Measurements from ENCODE around the gene HMGCS1. TPM values are rescaled to one million over a fixed set of nuclear protein-coding genes. Genes with fewer than 3 reads are reported as not detected.

Gene HMGCS1
- total and polyA plus RNA-seq, 9 of the 15 experiments (the other 6 are each of a cell fraction or from before 2014, with no cell fraction given), result 43.7 to 337 (median 111) TPM

DNA sequence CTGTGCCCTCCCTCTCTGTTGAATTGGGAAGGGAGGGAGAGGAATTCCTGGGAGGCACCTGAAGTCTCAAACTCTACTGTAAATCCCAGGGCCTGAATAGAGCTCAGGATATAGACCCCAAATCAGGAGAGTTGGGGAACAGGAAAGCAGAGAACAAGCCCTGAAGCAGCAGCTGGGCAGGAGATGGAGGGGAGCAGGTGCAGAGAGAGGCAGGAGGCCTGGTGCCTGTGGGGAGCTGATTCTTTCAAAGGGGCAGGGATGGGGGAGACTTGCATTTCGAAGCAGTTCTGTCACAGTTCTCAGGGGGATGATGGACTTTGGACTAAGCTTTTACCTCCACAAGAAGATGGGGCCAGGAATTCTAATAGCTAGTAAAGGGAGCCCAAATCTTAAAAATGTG lies 71.0 kb downstream of the HMGCS1 start:
- Histone ChIP-seq H3K4me2 (ENCODE audit: insufficient read depth, low read length) (no peak overlapping the region), H3K9me1 (ENCODE audit: control insufficient read depth, insufficient read depth, low read length) (no peaks in the 10 kb centered on the region), H3K4me3 (no peak overlapping the region), H3K9me3 (replicated peaks; ENCODE audit: control insufficient read depth, insufficient read depth, low read depth, low read length) (no peaks in the 10 kb centered on the region), H3K79me2 (ENCODE audit: control insufficient read depth, insufficient read depth, low read length) (no peaks in the 10 kb centered on the region), H3K9ac (ENCODE audit: insufficient read depth in 1 of 2, low read depth in 2 of 2, low read length in 2 of 2) (no peak overlapping the region), H2AFZ (ENCODE audit: low read depth, low read length) (no peak overlapping the region), H3K27me3 (ENCODE audit: control insufficient read depth in 2 of 2, insufficient read depth in 2 of 2, low read length in 2 of 2) (peaks cover 8 to 26% of the 10 kb centered on the region in 2 experiments; a peak in 4 of 5 replicates), H3K4me1 (replicated peaks in 1 of 2; ENCODE audit: control insufficient read depth in 2 of 2, insufficient read depth in 2 of 2, low read length in 2 of 2) (no peaks in the 10 kb centered on the region; a peak in 2 of 5 replicates), H4K20me1 (replicated peaks; ENCODE audit: control insufficient read depth, insufficient read depth, low read length) (no peaks in the 10 kb centered on the region), H3K27ac (ENCODE audit: extremely low read depth, low read depth, low read length) (no peak overlapping the region), H3K36me3 (ENCODE audit: control insufficient read depth, insufficient read depth, low read length) (no peaks in the 10 kb centered on the region)
- CTCF ChIA-PET (ENCODE audit: low intra/inter-chr PET ratio), result no interaction called here
- WGBS (ENCODE audit: insufficient coverage, low coverage, missing lambda C conversion rate), result 0% methylated on average over 1 of the region's 1 CpG
- POLR2A ChIA-PET, result interaction anchor here (0.6 to 0.9 kb wide), 3 partner anchors 30 to 331 kb away, joined by 3 read pairs; no protein-coding TSS in a partner anchor
- ATAC-seq (no peak), FAIRE-seq (no peak), DNase-seq (ENCODE audit: extremely low read depth in 1 of 4, low spot score in 3 of 4) (no peak)
- in situ Hi-C loops (cut with MboI), result no loop called here
- intact Hi-C loops (cut with micrococcal nuclease), result no loop called here
- BruUV-seq (replicated peaks), result no TSS peak
- TF ChIP-seq, protein P1, sequence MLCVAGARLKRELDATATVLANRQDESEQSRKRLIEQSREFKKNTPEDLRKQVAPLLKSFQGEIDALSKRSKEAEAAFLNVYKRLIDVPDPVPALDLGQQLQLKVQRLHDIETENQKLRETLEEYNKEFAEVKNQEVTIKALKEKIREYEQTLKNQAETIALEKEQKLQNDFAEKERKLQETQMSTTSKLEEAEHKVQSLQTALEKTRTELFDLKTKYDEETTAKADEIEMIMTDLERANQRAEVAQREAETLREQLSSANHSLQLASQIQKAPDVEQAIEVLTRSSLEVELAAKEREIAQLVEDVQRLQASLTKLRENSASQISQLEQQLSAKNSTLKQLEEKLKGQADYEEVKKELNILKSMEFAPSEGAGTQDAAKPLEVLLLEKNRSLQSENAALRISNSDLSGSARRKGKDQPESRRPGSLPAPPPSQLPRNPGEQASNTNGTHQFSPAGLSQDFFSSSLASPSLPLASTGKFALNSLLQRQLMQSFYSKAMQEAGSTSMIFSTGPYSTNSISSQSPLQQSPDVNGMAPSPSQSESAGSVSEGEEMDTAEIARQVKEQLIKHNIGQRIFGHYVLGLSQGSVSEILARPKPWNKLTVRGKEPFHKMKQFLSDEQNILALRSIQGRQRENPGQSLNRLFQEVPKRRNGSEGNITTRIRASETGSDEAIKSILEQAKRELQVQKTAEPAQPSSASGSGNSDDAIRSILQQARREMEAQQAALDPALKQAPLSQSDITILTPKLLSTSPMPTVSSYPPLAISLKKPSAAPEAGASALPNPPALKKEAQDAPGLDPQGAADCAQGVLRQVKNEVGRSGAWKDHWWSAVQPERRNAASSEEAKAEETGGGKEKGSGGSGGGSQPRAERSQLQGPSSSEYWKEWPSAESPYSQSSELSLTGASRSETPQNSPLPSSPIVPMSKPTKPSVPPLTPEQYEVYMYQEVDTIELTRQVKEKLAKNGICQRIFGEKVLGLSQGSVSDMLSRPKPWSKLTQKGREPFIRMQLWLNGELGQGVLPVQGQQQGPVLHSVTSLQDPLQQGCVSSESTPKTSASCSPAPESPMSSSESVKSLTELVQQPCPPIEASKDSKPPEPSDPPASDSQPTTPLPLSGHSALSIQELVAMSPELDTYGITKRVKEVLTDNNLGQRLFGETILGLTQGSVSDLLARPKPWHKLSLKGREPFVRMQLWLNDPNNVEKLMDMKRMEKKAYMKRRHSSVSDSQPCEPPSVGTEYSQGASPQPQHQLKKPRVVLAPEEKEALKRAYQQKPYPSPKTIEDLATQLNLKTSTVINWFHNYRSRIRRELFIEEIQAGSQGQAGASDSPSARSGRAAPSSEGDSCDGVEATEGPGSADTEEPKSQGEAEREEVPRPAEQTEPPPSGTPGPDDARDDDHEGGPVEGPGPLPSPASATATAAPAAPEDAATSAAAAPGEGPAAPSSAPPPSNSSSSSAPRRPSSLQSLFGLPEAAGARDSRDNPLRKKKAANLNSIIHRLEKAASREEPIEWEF (CRISPR knock-in tag; IDR thresholded peaks at IDR 0.05), result no peak
- TF ChIP-seq ESRRB (CRISPR knock-in tag; IDR thresholded peaks at IDR 0.05; ENCODE audit: borderline replicate concordance), result no peak
- no peak for TF ChIP-seq SMAD2 (IDR thresholded peaks at IDR 0.05; ENCODE audit: low read depth, low read length)
- TF ChIP-seq ZNF316 (IDR thresholded peaks at IDR 0.05), result no peak
- TF ChIP-seq SREBF1 (IDR thresholded peaks at IDR 0.05; ENCODE audit: borderline replicate concordance, low read depth, low read length), result no peak
- TF ChIP-seq RFX7 (CRISPR knock-in tag; IDR thresholded peaks at IDR 0.05), result no peak
- TF ChIP-seq, protein P2, sequence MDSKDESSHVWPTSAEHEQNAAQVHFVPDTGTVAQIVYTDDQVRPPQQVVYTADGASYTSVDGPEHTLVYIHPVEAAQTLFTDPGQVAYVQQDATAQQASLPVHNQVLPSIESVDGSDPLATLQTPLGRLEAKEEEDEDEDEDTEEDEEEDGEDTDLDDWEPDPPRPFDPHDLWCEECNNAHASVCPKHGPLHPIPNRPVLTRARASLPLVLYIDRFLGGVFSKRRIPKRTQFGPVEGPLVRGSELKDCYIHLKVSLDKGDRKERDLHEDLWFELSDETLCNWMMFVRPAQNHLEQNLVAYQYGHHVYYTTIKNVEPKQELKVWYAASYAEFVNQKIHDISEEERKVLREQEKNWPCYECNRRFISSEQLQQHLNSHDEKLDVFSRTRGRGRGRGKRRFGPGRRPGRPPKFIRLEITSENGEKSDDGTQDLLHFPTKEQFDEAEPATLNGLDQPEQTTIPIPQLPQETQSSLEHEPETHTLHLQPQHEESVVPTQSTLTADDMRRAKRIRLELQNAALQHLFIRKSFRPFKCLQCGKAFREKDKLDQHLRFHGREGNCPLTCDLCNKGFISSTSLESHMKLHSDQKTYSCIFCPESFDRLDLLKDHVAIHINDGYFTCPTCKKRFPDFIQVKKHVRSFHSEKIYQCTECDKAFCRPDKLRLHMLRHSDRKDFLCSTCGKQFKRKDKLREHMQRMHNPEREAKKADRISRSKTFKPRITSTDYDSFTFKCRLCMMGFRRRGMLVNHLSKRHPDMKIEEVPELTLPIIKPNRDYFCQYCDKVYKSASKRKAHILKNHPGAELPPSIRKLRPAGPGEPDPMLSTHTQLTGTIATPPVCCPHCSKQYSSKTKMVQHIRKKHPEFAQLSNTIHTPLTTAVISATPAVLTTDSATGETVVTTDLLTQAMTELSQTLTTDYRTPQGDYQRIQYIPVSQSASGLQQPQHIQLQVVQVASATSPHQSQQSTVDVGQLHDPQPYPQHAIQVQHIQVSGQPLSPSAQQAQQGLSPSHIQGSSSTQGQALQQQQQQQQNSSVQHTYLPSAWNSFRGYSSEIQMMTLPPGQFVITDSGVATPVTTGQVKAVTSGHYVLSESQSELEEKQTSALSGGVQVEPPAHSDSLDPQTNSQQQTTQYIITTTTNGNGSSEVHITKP (IDR thresholded peaks at IDR 0.05; ENCODE audit: partially characterized antibody), result no peak
- no peak for TF ChIP-seq ATF7 (IDR thresholded peaks at IDR 0.05)
- no peak for TF ChIP-seq SMARCA4 (IDR thresholded peaks at IDR 0.05)
